Mucosa of rectum (tissue), 2 donors: Measurements from ENCODE around the gene LRRC73.

Experiments
- H3K27ac ChIP-seq, 2 donors: one replicate each; pipeline ENCODE4 v1.7.0; 2013; ENCODE audit warnings: inconsistent platforms in 2 of 2, low read depth in 2 of 2, low read length in 2 of 2
- H3K27me3 ChIP-seq, 2 donors: one replicate each; pipeline ENCODE4 v1.7.0; 2013; ENCODE audit warnings: low read length in 2 of 2; ENCODE audit not compliant: control insufficient read depth in 2 of 2, insufficient read depth in 2 of 2
- H3K36me3 ChIP-seq, 2 donors: one replicate each; pipeline ENCODE4 v1.7.0; 2013; ENCODE audit warnings: low read length in 2 of 2; ENCODE audit not compliant: control insufficient read depth in 2 of 2, insufficient read depth in 2 of 2
- H3K4me1 ChIP-seq, 2 donors: one replicate each; pipeline ENCODE4 v1.7.0; 2013; ENCODE audit warnings: low read length in 2 of 2, mild to moderate bottlenecking in 1 of 2; ENCODE audit not compliant: control insufficient read depth in 2 of 2, insufficient read depth in 2 of 2
- H3K4me3 ChIP-seq, 2 donors: one replicate each; pipeline ENCODE4 v1.7.0; 2013; ENCODE audit warnings: low read length in 2 of 2
- H3K9ac ChIP-seq, 2 donors: one replicate each; pipeline ENCODE4 v1.7.0; 2013; ENCODE audit warnings: low read length in 2 of 2, low read depth in 1 of 2, mild to moderate bottlenecking in 1 of 2
- H3K9me3 ChIP-seq, 2 donors: one replicate each; pipeline ENCODE4 v1.7.0; 2013; ENCODE audit warnings: low read length in 2 of 2; ENCODE audit not compliant: control insufficient read depth in 2 of 2
- donor health status: healthy.
- donor health status: Normal muscosa, but diverticular disease.

The LRRC73 gene

DNA sequence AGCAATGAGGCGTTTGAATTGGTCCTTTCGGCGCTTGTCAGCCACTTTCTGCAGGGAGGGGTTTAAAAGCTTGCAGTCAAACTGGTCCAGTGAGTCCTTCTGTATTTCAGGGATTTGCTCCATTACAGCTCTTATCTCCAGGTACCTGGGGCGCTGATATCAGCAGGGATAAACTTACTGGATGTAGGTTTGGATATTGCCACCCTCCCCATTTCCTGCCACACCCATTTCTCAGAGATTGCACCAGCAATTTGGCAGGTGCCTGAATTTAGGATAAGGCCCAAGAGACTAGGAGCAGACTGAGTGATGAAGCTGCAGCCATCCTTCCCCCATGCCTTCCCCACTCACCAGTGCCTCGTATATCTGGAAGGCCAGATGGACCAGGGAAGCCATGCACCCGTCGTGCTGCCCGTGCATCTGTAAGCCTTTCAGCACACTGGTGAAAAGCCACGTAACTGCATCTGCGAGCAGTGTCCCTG, 14.4 kb upstream of the LRRC73 start:
- Histone ChIP-seq H3K4me1 (no peaks in the 10 kb centered on the region), H3K9me3 (no peaks in the 10 kb centered on the region), H3K27ac (no peak overlapping the region), H3K9ac (no peak overlapping the region), H3K27me3 (no peaks in the 10 kb centered on the region), H3K36me3 (peaks cover 69 to 82% of the 10 kb centered on the region in 2 donors), H3K4me3 (no peak overlapping the region)

DNA sequence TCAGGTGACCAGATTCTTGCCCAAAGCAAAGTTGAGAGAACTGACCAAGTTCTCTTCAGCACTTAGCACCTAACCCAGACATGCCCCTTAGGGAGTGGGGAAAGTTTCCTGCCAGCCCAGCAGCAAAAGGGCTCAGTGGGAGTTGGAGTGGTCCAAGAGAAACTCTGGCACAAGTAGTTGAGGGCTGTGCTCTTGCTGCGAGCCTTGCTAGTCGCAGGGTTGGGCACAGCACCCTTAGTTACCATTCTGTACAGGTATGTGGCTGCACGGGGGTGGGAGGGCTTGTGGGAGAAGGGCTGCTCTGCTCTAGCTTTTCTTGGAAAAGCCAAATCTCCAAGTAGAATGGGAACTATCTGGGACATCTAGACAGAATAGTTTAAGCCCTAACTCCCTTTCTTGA, 13.1 kb upstream of the LRRC73 start:
- H3K4me3 ChIP-seq = no peak overlapping the region
- H3K27me3 ChIP-seq = no peaks in the 10 kb centered on the region
- peaks cover 2 to 3% of the 10 kb centered on the region in 2 donors for H3K4me1 ChIP-seq
- H3K9ac ChIP-seq = no peak overlapping the region
- no peaks in the 10 kb centered on the region for H3K9me3 ChIP-seq
- no peak overlapping the region for H3K27ac ChIP-seq
- H3K36me3 ChIP-seq = peaks cover 68 to 78% of the 10 kb centered on the region in 2 donors

DNA sequence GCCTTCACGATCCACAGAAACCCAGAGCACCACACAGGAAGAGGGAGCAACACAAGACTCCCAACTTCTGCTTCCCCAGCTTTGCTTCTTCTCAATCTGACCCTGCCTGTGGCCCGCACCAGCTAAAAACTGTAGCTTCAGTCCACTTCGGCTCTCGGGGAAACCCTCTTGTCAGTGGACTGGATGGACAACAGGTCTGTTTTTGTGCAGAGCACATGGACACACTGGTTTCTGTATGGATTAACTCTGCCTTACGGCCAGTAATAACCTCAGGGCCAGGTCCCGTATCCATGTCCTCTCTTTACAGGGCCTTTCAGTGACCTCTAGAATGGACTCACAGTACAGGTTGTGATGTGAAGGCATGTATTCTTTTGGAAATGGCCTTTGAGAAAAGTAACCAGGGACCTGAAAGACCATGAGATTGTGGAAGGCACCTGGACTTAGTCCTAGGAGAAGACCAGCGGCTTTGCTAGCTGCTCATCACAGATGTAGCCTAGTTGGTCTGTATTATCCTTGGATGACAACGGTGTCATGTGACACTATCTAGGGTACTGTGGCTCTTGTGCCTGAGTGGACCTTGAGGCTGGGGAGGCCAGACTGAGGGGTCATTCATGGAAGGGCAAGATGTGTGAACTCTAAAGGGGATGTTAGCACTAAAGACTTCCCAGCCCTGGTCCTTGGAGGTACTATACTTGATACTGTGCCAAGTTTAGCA, 12.6 kb upstream of the LRRC73 start:
- peaks cover 6 to 9% of the 10 kb centered on the region in 2 donors for H3K4me1 ChIP-seq
- no peaks in the 10 kb centered on the region for H3K9me3 ChIP-seq
- no peak overlapping the region for H3K27ac ChIP-seq
- H3K9ac ChIP-seq = no peak overlapping the region
- no peak overlapping the region for H3K4me3 ChIP-seq
- peaks cover 64 to 73% of the 10 kb centered on the region in 2 donors for H3K36me3 ChIP-seq
- no peaks in the 10 kb centered on the region for H3K27me3 ChIP-seq

DNA sequence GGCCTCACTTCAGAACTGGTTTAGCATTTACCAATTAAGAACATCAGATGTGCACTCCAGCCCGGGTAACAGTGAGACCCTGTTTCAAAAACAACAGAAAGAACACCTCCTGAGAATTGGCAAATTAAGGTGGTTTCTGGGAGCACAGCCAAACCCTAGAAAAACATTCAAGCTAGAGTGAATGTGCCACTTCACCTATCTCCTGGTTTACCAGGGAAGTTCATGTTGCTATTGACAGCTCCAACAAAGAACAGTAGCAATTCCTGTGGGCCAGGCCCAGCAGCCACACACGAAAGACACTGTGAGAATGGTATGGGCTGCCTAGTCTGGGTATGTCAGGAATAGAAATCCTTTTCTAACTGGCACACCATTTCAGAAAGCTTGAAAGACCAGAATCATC, 11.7 kb upstream of the LRRC73 start:
- H3K4me3 ChIP-seq = no peak overlapping the region
- no peak overlapping the region for H3K9ac ChIP-seq
- H3K9me3 ChIP-seq = no peaks in the 10 kb centered on the region
- H3K27ac ChIP-seq = no peak overlapping the region
- no peaks in the 10 kb centered on the region for H3K27me3 ChIP-seq
- H3K4me1 ChIP-seq = peaks cover 8 to 12% of the 10 kb centered on the region in 2 donors
- peaks cover 62 to 68% of the 10 kb centered on the region in 2 donors for H3K36me3 ChIP-seq

DNA sequence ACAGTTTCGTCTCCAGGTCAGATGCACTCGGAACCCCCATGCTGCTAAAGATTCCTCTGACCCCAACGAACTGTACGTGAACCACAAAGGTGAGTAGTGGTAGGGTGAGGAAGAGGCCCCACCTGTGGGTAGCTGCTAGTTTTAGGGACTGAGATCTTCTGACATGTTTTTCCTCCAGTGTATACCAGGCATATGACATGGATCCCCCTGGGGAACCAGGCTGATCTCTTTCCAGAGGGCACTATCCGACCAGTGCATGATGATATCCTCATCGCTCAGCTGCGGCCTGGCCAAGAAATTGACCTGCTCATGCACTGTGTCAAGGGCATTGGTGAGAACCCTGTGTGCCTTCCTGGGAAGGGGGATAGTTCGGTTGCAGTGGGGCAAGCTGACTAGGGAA, 10.0 kb upstream of the LRRC73 start:
- H3K27me3 ChIP-seq = no peaks in the 10 kb centered on the region
- no peak overlapping the region for H3K9ac ChIP-seq
- no peak overlapping the region for H3K27ac ChIP-seq
- no peaks in the 10 kb centered on the region for H3K9me3 ChIP-seq
- H3K4me1 ChIP-seq = peaks cover 20 to 22% of the 10 kb centered on the region in 2 donors
- peaks cover 56 to 62% of the 10 kb centered on the region in 2 donors for H3K36me3 ChIP-seq
- H3K4me3 ChIP-seq = no peak overlapping the region

DNA sequence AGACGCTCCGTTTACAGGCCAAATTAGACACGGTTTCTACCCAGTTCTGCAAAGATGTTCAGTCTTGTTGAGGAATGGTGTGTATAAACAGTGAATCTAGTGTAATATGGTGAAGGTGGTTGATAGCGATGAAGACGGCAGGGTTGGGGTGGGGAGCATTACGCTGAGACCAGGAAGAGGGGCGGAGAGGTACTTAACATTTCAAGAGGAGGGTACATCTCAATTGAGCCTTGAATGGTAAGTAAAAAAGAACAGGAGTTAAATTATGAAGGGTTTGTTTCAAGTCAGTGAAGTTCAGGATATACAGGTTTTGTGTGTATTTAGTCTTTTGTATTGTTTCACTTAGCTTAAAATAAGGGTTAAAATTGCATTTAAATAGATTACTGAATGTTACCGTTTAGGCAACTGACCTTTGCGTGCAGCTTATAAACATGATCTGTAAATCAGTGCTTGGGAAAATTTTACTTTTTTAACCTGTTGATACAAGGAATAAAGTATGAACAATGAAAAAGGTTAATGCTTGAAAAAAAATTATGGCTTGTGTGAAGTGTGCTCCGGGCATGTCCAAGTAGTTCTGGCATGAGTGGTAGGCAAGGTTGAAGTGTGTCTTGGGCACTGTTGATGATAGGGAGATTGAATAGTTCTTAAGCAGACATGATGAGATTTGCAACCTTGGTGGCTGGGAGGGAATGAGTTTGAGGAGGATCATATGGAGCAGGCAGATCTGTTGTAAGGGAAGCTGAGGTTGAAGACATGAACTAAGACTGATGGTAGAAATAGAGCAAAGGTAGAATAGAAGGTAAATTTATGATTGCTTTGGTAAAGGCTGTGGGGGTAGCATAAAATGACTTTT, 7.6 kb upstream of the LRRC73 start:
- Histone ChIP-seq H3K36me3 (peaks cover 50 to 62% of the 10 kb centered on the region in 2 donors), H3K27ac (peak overlapping the region in 1 of 2 donors; percentile 20), H3K27me3 (no peaks in the 10 kb centered on the region), H3K9me3 (no peaks in the 10 kb centered on the region), H3K4me1 (peaks cover 21 to 23% of the 10 kb centered on the region in 2 donors), H3K4me3 (peak overlapping the region; percentile 86 to 97), H3K9ac (peak overlapping the region; percentile 85 to 94)

DNA sequence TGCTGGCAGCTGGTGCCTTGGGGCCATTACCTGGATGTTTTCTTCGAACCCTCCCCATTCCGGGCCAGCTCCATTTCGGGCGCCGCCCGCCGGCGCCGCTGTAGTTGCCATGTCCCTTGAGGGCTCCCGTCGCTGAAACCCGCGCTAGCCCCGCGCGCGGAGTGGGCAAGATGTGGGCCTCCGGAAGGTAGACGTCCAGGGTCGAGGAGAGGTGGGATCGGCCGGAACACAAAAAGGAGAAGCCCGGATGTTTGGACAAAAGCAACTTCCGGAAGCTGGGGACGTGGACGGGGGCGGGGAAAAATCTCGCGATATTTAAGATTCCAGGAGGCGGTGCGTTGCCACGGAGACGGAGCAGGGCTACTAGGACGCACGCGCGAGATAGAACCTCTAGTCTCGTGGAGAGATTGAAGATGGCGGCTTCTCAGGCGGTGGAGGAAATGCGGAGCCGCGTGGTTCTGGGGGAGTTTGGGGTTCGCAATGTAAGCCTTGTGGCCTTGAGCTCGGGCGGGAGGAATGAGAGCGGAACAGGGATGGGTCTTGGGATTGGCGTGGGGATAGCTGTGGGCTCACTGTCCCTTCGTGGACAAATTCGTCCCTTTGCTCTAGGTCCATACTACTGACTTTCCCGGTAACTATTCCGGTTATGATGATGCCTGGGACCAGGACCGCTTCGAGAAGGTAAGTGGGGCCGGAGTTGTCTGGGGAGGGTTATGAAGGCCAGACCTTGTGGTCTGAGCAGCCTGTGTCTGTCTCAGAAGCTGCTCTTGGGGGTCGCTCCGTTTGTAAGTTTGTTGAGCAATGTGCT, 6.8 kb upstream of the LRRC73 start, which contains the start of the genes POLR1C and YIPF3:
TSS of gene POLR1C (plus strand) at position 393 of the 808 bp plus-strand sequence. CDS start at position 414, 21 bp downstream.
TSS of gene YIPF3 (minus strand) at position 230 of the 808 bp plus-strand sequence. CDS start at position 111, 119 bp downstream.
- no peaks in the 10 kb centered on the region for H3K9me3 ChIP-seq
- H3K27me3 ChIP-seq = no peaks in the 10 kb centered on the region
- H3K4me1 ChIP-seq = peaks cover 21 to 23% of the 10 kb centered on the region in 2 donors
- peak within 1 kb of the TSS; percentile 85 to 94 for H3K9ac ChIP-seq
- H3K27ac ChIP-seq = peak within 1 kb of the TSS; percentile 85 to 88
- H3K36me3 ChIP-seq = peaks cover 50 to 62% of the 10 kb centered on the region in 2 donors
- peak within 1 kb of the TSS; percentile 86 to 97 for H3K4me3 ChIP-seq

DNA sequence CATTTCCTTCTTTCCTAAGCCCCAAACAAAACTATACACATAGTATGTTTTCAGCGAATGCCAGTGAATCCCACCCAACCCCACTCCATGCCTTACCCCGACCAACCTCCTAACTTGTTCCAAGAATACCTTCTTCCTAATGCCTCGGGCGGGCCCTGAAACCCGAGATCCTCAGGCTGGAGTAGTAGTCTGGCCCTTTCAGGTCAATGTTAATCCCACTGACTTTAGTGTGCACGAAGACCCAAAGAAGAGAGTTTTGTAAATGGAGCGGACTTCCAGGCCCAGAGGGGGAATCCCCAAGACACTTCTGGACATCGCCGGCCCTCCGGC, 6.2 kb upstream of the LRRC73 start:
- Histone ChIP-seq H3K4me1 (peaks cover 22 to 23% of the 10 kb centered on the region in 2 donors), H3K9ac (peak overlapping the region; percentile 85 to 94), H3K27ac (peak overlapping the region; percentile 85 to 88), H3K27me3 (no peaks in the 10 kb centered on the region), H3K4me3 (peak overlapping the region; percentile 86 to 97), H3K36me3 (peaks cover 53 to 62% of the 10 kb centered on the region in 2 donors), H3K9me3 (no peaks in the 10 kb centered on the region)

DNA sequence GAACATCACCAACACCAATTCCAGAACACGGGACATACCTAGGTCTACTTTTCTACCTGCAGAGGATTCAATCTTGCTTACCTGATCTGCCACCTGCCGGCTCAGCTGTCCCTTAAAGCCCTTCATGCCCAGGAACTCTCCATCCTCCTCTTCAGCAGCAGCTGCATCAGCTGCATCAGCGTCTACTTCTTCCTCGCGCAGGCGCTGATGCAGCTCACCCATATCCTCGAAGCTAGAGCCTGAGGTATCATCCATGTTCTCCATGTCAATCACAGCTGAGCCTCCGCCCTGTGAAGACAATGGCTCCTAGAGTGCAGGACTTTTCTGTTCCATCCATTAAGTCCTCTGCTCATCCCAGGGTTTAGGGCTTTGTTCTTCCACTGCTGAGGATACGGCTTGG, 5.7 kb upstream of the LRRC73 start:
- Histone ChIP-seq H3K36me3 (peaks cover 48 to 60% of the 10 kb centered on the region in 2 donors), H3K4me1 (peaks cover 26 to 27% of the 10 kb centered on the region in 2 donors)

More for the DNA sequence above, 5.7 kb upstream of the LRRC73 start:
- Histone ChIP-seq H3K4me3 (peak overlapping the region; percentile 86 to 97), H3K9me3 (no peaks in the 10 kb centered on the region), H3K27ac (no peak overlapping the region), H3K9ac (peak overlapping the region; percentile 85 to 94), H3K27me3 (no peaks in the 10 kb centered on the region)
